Measurements from ENCODE around the gene UTP14C.

UTP14C gene, protein sequence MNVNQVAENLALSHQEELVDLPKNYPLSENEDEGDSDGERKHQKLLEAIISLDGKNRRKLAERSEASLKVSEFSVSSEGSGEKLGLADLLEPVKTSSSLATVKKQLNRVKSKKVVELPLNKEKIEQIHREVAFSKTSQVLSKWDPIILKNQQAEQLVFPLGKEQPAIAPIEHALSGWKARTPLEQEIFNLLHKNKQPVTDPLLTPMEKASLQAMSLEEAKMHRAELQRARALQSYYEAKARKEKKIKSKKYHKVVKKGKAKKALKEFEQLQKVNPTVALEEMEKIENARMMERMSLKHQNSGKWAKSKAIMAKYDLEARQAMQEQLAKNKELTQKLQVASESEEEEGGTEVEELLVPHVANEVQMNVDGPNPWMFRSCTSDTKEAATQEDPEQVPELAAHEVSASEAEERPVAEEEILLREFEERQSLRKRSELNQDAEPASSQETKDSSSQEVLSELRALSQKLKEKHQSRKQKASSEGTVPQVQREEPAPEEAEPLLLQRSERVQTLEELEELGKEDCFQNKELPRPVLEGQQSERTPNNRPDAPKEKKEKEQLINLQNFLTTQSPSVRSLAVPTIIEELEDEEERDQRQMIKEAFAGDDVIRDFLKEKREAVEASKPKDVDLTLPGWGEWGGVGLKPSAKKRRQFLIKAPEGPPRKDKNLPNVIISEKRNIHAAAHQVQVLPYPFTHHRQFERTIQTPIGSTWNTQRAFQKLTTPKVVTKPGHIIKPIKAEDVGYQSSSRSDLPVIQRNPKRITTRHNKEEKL

DNA sequence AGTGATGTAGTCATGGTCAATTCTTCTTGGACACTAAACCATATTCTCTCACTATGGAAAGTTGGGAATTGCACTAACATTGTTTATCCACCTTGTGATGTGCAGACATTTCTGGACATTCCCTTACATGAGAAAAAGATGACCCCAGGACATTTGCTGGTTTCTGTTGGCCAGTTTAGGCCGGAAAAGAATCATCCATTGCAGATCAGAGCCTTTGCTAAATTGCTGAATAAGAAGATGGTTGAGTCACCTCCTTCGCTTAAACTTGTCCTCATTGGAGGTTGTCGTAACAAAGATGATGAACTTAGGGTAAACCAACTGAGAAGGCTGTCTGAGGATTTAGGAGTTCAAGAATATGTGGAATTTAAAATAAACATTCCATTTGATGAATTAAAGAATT lies at the start of gene UTP14C:
TSS of gene UTP14C (plus strand) at position 211 of the 400 bp plus-strand sequence. CDS start 4,114 bp downstream, outside the sequence.
- no peak for DNase-seq (ENCODE audit: low read depth)
- no peak within 1 kb of the TSS for H3K4me3 ChIP-seq (ENCODE audit: low read length)
- TF ChIP-seq CTCF (conservative IDR thresholded peaks at IDR 0.05; ENCODE audit: low read length), result no peak

DNA sequence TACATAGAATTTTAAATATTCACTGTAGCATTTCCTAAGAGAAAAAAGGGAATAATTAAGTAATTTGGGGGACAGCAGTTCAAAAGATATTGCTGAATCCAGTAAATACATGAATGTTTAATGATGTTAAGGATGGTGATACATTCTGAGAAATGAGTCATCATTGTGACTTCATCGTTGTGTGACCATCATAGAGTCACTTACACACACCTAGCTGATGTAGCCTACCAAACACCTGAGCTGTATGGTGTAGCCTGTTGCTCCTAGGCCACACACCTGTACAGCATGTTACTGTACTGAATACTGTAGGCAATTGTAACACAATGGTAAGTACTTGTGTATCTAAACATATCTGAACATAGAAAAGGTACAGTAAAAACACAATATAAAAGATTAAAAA lies 48.1 kb upstream of the UTP14C start:
- no peak overlapping the region for H3K4me3 ChIP-seq (ENCODE audit: low read length)
- TF ChIP-seq CTCF (conservative IDR thresholded peaks at IDR 0.05; ENCODE audit: low read length), result no peak
- no peak for DNase-seq (ENCODE audit: low read depth)

DNA sequence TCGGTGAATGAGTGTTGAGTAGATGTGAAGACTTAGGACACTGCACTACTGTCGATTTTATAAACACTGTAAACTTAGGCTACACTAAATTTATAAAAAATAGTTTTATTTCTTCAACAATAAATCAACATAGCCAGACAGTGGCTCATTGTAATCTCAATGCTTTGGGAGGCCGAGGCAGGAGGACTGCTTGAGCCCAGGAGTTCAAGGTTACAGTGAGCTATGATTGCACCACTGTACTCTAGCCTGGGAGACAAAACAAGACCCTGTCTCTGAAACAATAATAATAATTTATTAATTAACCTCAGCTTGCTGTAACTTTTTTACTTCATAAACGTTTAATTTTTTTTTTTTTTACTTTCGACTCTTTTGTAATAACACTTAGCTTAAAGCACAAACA lies 47.6 kb upstream of the UTP14C start:
- DNase-seq (ENCODE audit: low read depth), result no peak
- TF ChIP-seq CTCF (conservative IDR thresholded peaks at IDR 0.05; ENCODE audit: low read length), result no peak

GRCh38 chr13:51977625-51978024 lies 46.9 kb upstream of the UTP14C start:
- no peak for DNase-seq (ENCODE audit: low read depth)
- H3K4me3 ChIP-seq (ENCODE audit: low read length), result no peak overlapping the region
- no peak for TF ChIP-seq CTCF (conservative IDR thresholded peaks at IDR 0.05; ENCODE audit: low read length)

More for the DNA sequence above, 47.6 kb upstream of the UTP14C start:
- H3K4me3 ChIP-seq (ENCODE audit: low read length), result no peak overlapping the region

GRCh38 chr13:51978796-51979556 lies 45.5 kb upstream of the UTP14C start:
- H3K4me3 ChIP-seq (ENCODE audit: low read length), result no peak overlapping the region
- TF ChIP-seq CTCF (conservative IDR thresholded peaks at IDR 0.05; ENCODE audit: low read length), result no peak
- no peak for DNase-seq (ENCODE audit: low read depth)

GRCh38 chr13:51980908-51981307 lies 43.6 kb upstream of the UTP14C start:
- DNase-seq (ENCODE audit: low read depth), result no peak
- no peak overlapping the region for H3K4me3 ChIP-seq (ENCODE audit: low read length)
- no peak for TF ChIP-seq CTCF (conservative IDR thresholded peaks at IDR 0.05; ENCODE audit: low read length)

All from AG10803 (cell line).